HL-60 (cell line): Measurements from ENCODE around the gene AGL.

Source experiments
- DNase-seq, 2 experiments: peaks; one replicate each; pipeline ENCODE4 v3.0.0-alpha.2; 2010 to 2020; ENCODE audit warnings: low read depth in 1 of 2, low spot score in 1 of 2
- H3K27ac ChIP-seq: fragments of 250-450 bp; sonication (Bioruptor Pico); replicated peaks from 2 replicates; pipeline ENCODE4 v1.5.1; 2020; ENCODE audit warnings: mild to moderate bottlenecking, moderate library complexity
- H3K27me3 ChIP-seq: fragments of 250-450 bp; sonication (Bioruptor Pico); 2 replicates; pipeline ENCODE4 v1.5.1; 2021; ENCODE audit warnings: mild to moderate bottlenecking, moderate library complexity; ENCODE audit not compliant: insufficient read depth, poor library complexity, severe bottlenecking
- H3K4me3 ChIP-seq: replicated peaks from 2 replicates; pipeline ENCODE4 v1.5.1; 2011; ENCODE audit warnings: mild to moderate bottlenecking, control low read depth, low read length; ENCODE audit not compliant: insufficient read depth
- GABPA ChIP-seq: IDR thresholded peaks from 2 replicates; pipeline ENCODE4 v1.6.1; 2012; ENCODE audit warnings: low read depth
- POLR2AphosphoS5 ChIP-seq: IDR thresholded peaks from 2 replicates; pipeline ENCODE4 v1.6.1; 2012; ENCODE audit warnings: low read depth
- SPI1 ChIP-seq: IDR thresholded peaks from 2 replicates; pipeline ENCODE4 v1.6.1; 2012; ENCODE audit warnings: low read depth, mild to moderate bottlenecking, borderline replicate concordance
- long read RNA-seq: library from polyadenylated mRNA; unstranded; transcript quantifications from one replicate; pipeline ENCODE4 v2.0.0, GENCODE V29; 2020
- TF ChIP-seq, protein P1 (sequence below): IDR thresholded peaks from one replicate; pipeline ENCODE4 v1.5.1; 2011; ENCODE audit warnings: low read length, control low read depth, inconsistent platforms; ENCODE audit not compliant: insufficient read depth
- TF ChIP-seq, protein P2 (sequence below): IDR thresholded peaks from 2 replicates; pipeline ENCODE4 v1.6.1; 2012; ENCODE audit warnings: low read depth; ENCODE audit not compliant: insufficient replicate concordance

Gene AGL
- long read RNA-seq, full-length matches to known transcripts = 1 of 19 reads
- long read RNA-seq, partial matches to known transcripts = 16 of 19 reads
- long read RNA-seq, other reads (novel, unspliced or antisense) = 2 of 19 reads

DNA sequence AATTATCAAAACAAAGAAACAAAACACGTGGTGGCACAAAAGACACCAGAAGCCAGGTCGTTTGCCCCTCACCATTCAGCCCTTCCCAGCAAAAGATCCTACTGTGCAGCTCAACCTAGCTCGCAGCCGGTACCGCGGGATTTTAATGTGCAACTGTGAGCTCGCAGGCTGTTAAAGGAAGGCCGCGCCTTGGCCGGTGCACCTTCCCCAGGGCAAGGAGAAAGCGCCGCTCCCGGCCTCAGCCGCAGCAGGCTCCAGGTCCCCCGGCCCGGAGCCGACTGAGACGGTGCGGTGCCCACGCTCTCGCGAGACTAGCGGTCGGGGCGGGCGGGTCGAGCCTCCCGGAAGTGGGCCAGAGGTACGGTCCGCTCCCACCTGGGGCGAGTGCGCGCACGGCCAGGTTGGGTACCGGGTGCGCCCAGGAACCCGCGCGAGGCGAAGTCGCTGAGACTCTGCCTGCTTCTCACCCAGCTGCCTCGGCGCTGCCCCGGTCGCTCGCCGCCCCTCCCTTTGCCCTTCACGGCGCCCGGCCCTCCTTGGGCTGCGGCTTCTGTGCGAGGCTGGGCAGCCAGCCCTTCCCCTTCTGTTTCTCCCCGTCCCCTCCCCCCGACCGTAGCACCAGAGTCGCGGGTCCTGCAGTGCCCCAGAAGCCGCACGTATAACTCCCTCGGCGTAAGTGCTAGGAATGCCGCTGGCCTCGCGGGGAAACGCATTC lies at the start of gene AGL:
Gene AGL (plus strand): TSS at position 618 of the 715 bp plus-strand sequence. CDS start 682 bp downstream, outside the sequence.
- DNase-seq = peak; percentile 69 to 84
- H3K27me3 ChIP-seq = no peaks in the 10 kb centered on the region
- peak within 1 kb of the TSS; percentile 82 for H3K27ac ChIP-seq
- peak within 1 kb of the TSS; percentile 60 for H3K4me3 ChIP-seq
- TF ChIP-seq SPI1 (peak; percentile 9; the same call in 1 of the 2 replicates), POLR2AphosphoS5 (peak; percentile 70; the same call in 1 of the 2 replicates)
- TF ChIP-seq, protein P1, sequence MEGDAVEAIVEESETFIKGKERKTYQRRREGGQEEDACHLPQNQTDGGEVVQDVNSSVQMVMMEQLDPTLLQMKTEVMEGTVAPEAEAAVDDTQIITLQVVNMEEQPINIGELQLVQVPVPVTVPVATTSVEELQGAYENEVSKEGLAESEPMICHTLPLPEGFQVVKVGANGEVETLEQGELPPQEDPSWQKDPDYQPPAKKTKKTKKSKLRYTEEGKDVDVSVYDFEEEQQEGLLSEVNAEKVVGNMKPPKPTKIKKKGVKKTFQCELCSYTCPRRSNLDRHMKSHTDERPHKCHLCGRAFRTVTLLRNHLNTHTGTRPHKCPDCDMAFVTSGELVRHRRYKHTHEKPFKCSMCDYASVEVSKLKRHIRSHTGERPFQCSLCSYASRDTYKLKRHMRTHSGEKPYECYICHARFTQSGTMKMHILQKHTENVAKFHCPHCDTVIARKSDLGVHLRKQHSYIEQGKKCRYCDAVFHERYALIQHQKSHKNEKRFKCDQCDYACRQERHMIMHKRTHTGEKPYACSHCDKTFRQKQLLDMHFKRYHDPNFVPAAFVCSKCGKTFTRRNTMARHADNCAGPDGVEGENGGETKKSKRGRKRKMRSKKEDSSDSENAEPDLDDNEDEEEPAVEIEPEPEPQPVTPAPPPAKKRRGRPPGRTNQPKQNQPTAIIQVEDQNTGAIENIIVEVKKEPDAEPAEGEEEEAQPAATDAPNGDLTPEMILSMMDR = no peak
- TF ChIP-seq, protein P2, sequence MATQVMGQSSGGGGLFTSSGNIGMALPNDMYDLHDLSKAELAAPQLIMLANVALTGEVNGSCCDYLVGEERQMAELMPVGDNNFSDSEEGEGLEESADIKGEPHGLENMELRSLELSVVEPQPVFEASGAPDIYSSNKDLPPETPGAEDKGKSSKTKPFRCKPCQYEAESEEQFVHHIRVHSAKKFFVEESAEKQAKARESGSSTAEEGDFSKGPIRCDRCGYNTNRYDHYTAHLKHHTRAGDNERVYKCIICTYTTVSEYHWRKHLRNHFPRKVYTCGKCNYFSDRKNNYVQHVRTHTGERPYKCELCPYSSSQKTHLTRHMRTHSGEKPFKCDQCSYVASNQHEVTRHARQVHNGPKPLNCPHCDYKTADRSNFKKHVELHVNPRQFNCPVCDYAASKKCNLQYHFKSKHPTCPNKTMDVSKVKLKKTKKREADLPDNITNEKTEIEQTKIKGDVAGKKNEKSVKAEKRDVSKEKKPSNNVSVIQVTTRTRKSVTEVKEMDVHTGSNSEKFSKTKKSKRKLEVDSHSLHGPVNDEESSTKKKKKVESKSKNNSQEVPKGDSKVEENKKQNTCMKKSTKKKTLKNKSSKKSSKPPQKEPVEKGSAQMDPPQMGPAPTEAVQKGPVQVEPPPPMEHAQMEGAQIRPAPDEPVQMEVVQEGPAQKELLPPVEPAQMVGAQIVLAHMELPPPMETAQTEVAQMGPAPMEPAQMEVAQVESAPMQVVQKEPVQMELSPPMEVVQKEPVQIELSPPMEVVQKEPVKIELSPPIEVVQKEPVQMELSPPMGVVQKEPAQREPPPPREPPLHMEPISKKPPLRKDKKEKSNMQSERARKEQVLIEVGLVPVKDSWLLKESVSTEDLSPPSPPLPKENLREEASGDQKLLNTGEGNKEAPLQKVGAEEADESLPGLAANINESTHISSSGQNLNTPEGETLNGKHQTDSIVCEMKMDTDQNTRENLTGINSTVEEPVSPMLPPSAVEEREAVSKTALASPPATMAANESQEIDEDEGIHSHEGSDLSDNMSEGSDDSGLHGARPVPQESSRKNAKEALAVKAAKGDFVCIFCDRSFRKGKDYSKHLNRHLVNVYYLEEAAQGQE = peak; percentile 54

DNA sequence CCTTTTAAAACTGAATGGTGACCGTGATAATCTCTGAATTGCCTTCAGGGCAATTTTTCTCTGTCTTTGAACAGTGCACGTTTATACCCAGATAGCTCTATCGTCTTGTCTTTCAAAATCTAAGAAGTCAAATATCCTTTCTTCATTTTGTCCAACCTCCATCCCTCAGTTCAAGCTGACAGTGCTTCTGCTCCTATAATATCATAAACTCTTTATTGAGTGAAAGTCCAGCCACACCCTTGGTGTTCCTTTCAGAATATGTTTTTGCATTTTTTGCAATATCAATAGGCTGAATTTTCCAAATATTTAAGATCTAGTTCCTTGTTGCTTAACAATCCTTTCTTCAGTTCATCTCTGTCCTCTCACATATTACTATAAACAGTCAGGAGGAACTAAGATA lies 48.6 kb upstream of the AGL start:
- Histone ChIP-seq H3K27me3 (no peaks in the 10 kb centered on the region), H3K4me3 (no peak overlapping the region), H3K27ac (no peak overlapping the region)
- TF ChIP-seq POLR2AphosphoS5 (no peak), SPI1 (no peak), GABPA (no peak)
- TF ChIP-seq, protein P1 = no peak
- TF ChIP-seq, protein P2 = no peak
- DNase-seq = no peak

DNA sequence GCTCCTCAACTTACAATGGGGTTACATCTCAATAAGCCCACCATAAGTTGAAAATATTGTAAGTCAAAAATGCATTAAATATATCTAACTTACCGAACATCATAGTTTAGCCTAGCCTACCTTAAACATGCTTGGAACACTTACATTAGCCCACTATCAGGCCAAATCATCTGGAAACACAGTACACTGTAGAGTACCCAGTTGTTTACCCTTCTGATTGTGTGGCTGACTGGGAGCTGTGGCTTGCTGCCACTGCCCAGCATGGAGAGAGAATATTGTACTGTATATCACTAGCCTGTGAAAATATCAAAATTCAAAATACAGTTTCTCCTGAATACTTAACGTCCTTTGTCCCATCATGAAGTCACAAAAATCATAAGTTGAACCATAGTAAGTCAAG lies 43.3 kb upstream of the AGL start:
- TF ChIP-seq GABPA = no peak
- TF ChIP-seq, protein P1 = no peak
- TF ChIP-seq, protein P2 = no peak
- TF ChIP-seq POLR2AphosphoS5 = no peak
- no peak for TF ChIP-seq SPI1
- H3K27ac ChIP-seq = no peak overlapping the region
- no peak for DNase-seq
- no peak overlapping the region for H3K4me3 ChIP-seq
- no peaks in the 10 kb centered on the region for H3K27me3 ChIP-seq
